ENCODE results near the gene ATP8B1. TPM values are rescaled to one million over a fixed set of nuclear protein-coding genes. Genes with fewer than 3 reads are reported as not detected.
A peak's percentile ranks its signal among the peaks of the same experiment; 100 is the strongest.

The ATP8B1 gene
- total RNA-seq, 1 donor from 2014 or later: 38.7 TPM

DNA sequence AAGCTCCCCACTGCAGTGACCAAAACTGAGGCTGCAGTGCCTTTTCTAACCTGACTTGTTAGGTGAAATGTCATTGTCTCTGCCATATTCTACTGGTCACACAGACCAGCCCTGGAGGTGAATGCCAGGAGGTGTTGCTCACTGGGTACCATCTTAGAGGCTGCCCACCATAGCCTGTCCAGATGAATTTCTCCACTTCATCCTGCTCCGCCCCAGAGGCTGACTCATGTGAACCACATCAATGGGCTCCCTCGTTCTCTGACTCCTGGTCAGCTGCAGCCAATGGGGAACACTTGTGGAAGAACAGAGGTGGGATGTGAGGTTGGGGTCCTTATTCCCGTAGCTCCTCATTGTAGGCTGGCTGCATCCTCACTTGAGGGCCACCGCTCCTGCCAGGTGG, 178.1 kb downstream of the ATP8B1 start:
- Mint-ChIP-seq H3K4me1 (ENCODE audit: unreplicated experiment) (peaks cover 26% of the 10 kb centered on the region), H3K27me3 (ENCODE audit: unreplicated experiment) (no peaks in the 10 kb centered on the region), H3K4me3 (ENCODE audit: unreplicated experiment) (no peak overlapping the region), H3K36me3 (ENCODE audit: unreplicated experiment) (no peaks in the 10 kb centered on the region), H3K27ac (ENCODE audit: unreplicated experiment) (no peak overlapping the region), H3K9me3 (ENCODE audit: unreplicated experiment) (no peaks in the 10 kb centered on the region)
- TF ChIP-seq, protein P1, sequence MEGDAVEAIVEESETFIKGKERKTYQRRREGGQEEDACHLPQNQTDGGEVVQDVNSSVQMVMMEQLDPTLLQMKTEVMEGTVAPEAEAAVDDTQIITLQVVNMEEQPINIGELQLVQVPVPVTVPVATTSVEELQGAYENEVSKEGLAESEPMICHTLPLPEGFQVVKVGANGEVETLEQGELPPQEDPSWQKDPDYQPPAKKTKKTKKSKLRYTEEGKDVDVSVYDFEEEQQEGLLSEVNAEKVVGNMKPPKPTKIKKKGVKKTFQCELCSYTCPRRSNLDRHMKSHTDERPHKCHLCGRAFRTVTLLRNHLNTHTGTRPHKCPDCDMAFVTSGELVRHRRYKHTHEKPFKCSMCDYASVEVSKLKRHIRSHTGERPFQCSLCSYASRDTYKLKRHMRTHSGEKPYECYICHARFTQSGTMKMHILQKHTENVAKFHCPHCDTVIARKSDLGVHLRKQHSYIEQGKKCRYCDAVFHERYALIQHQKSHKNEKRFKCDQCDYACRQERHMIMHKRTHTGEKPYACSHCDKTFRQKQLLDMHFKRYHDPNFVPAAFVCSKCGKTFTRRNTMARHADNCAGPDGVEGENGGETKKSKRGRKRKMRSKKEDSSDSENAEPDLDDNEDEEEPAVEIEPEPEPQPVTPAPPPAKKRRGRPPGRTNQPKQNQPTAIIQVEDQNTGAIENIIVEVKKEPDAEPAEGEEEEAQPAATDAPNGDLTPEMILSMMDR (IDR thresholded peaks at IDR 0.05): no peak
- no peak for DNase-seq (ENCODE audit: extremely low spot score, unreplicated experiment)

DNA sequence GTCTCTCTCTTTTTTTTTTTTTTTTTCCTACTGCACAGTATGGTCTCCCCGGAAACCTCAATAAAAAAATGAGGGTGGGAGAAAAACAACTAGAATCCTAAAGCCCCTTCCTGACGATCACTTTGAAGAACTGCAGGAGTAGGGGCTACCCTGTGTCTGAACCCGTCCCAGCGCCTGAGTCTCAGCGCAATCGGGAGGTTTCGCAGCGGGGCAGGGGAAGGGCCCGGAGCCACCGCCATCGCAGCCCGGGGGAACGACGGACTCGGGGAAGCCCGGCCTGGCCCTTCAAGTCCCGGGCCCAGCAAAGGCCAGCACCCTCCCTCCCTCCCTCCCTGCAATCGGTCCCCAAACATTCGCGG, 181.9 kb downstream of the ATP8B1 start:
- Mint-ChIP-seq H3K27ac (ENCODE audit: unreplicated experiment) (peak overlapping the region; percentile 96), H3K4me3 (ENCODE audit: unreplicated experiment) (peak overlapping the region; percentile 97), H3K4me1 (ENCODE audit: unreplicated experiment) (peaks cover 18% of the 10 kb centered on the region), H3K27me3 (ENCODE audit: unreplicated experiment) (no peaks in the 10 kb centered on the region), H3K9me3 (ENCODE audit: unreplicated experiment) (no peaks in the 10 kb centered on the region), H3K36me3 (ENCODE audit: unreplicated experiment) (peaks cover 8% of the 10 kb centered on the region)
- TF ChIP-seq, protein P1 (IDR thresholded peaks at IDR 0.05): no peak
- no peak for DNase-seq (ENCODE audit: extremely low spot score, unreplicated experiment)

DNA sequence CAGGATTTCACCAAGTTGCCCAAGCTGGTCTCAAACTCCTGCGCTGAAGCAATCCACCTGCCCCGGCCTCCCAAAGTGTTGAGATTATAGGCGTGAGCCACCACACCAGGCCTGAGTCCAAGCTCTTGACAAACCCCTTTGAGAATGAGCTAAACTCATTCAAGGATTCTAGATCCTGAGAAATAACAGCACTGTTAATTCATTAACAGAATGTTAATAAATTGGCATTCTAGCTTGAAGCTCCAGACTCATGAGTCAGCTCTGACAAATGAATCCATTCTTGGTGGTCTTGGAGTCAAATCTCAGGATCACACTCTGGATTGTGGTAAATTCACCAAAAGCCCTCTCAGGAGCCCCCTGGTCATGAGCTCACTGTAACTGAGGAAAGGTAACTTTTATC, 183.2 kb downstream of the ATP8B1 start:
- H3K27ac Mint-ChIP-seq (ENCODE audit: unreplicated experiment): peak overlapping the region; percentile 18
- TF ChIP-seq, protein P1 (IDR thresholded peaks at IDR 0.05): no peak
- H3K4me3 Mint-ChIP-seq (ENCODE audit: unreplicated experiment): peak overlapping the region; percentile 97
- peaks cover 18% of the 10 kb centered on the region for H3K4me1 Mint-ChIP-seq (ENCODE audit: unreplicated experiment)
- H3K36me3 Mint-ChIP-seq (ENCODE audit: unreplicated experiment): peaks cover 14% of the 10 kb centered on the region
- H3K27me3 Mint-ChIP-seq (ENCODE audit: unreplicated experiment): no peaks in the 10 kb centered on the region
- no peaks in the 10 kb centered on the region for H3K9me3 Mint-ChIP-seq (ENCODE audit: unreplicated experiment)
- DNase-seq (ENCODE audit: extremely low spot score, unreplicated experiment): no peak

DNA sequence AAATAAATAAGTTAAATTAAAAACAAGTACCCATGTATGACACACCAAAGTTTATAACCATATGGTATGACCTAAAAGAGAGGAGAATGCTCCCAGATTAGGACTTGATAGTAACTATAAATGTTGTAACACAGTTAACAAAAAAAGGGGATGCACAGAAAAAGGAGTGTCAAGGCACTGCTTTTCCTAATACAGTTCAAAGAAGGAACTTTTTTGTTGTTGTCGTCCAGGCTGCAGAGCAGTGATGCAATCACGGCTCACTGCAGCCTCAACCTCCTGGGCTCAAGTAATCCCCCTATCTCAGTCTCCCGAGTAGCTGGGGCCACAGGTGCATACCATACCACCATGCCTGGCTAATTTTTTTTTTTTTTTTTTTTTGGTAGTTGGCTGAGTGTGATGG, 184.2 kb downstream of the ATP8B1 start:
- H3K9me3 Mint-ChIP-seq (ENCODE audit: unreplicated experiment): no peaks in the 10 kb centered on the region
- TF ChIP-seq, protein P1 (IDR thresholded peaks at IDR 0.05): no peak
- no peaks in the 10 kb centered on the region for H3K27me3 Mint-ChIP-seq (ENCODE audit: unreplicated experiment)
- H3K4me3 Mint-ChIP-seq (ENCODE audit: unreplicated experiment): no peak overlapping the region
- no peak overlapping the region for H3K27ac Mint-ChIP-seq (ENCODE audit: unreplicated experiment)
- H3K4me1 Mint-ChIP-seq (ENCODE audit: unreplicated experiment): peaks cover 18% of the 10 kb centered on the region
- peaks cover 17% of the 10 kb centered on the region for H3K36me3 Mint-ChIP-seq (ENCODE audit: unreplicated experiment)
- no peak for DNase-seq (ENCODE audit: extremely low spot score, unreplicated experiment)

DNA sequence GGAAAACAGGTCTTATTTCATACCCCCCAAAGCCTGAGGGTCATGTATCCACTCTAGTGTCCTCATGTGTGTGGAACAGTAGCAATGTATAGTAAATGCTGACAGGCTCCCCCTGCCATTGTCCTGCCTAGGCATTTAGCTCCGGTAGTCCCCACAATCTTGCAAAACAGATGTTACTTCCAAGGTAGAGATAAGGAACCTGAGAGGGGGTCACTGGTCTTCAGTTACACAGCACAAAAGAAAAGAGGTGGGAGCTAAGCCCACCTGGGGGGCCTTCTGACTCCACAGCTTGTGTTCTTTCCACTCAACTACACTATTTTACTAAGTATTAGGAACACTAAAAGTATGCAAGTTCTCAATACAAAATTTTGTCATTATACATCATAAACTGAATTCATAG, 199.2 kb downstream of the ATP8B1 start:
- no peaks in the 10 kb centered on the region for H3K9me3 Mint-ChIP-seq (ENCODE audit: unreplicated experiment)

More for the DNA sequence above, 199.2 kb downstream of the ATP8B1 start:
- no peak overlapping the region for H3K4me3 Mint-ChIP-seq (ENCODE audit: unreplicated experiment)
- DNase-seq (ENCODE audit: extremely low spot score, unreplicated experiment): no peak
- H3K27me3 Mint-ChIP-seq (ENCODE audit: unreplicated experiment): no peaks in the 10 kb centered on the region
- peaks cover 60% of the 10 kb centered on the region for H3K36me3 Mint-ChIP-seq (ENCODE audit: unreplicated experiment)
- H3K27ac Mint-ChIP-seq (ENCODE audit: unreplicated experiment): no peak overlapping the region
- no peaks in the 10 kb centered on the region for H3K4me1 Mint-ChIP-seq (ENCODE audit: unreplicated experiment)
- TF ChIP-seq, protein P1 (IDR thresholded peaks at IDR 0.05): no peak

Other genes with a start within 250 kb of the ATP8B1 start
- 28.0 and 31.8 TPM in 2 replicates for gene FECH, start 216.6 kb downstream of the ATP8B1 start, total RNA-seq
- 130 and 143 TPM in 2 replicates for gene NARS1, start 181.5 kb downstream of the ATP8B1 start, total RNA-seq
- 40.0 and 41.1 TPM in 2 replicates for gene NEDD4L, start 240.9 kb upstream of the ATP8B1 start, total RNA-seq

All from osteocyte (in vitro differentiated cells).